ENCODE results near the gene RELL2. TPM values are rescaled to one million over a fixed set of nuclear protein-coding genes. Genes with fewer than 3 reads are reported as not detected.

Gene RELL2
- total RNA-seq, 2 donors from 2014 or later: 14.6 to 19.5 TPM

DNA sequence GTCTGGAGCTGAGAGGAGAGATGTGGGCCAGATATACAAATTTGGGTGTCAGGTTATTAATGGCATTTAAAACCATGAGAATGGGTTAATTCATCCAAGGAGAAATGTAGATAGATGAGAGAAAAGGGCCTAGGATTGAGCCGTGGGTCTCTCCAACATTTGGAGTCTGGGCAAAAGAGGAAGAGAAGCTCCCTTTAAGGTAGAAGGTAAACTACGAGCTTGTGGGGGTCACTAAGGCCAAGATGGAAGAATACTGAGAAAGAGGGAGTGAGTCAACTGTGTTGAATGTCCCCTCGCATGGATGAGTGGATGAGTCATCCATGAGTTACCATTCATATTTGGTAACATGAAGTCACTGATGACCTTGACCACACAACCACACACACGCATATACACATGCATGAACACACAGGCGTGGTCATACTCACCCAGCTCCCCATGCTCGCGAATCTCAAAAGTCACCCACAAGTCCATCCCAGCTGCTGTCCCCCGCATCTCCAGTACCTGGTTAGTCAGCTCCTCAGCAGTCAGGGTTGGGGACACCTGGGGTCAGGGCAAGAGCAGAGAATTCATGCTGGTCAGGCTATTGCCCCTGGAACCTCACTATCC, 21.2 kb downstream of the RELL2 start:
- Mint-ChIP-seq H3K9me3 (no peaks in the 10 kb centered on the region), H3K4me1 (ENCODE audit: low read depth) (peaks cover 5% of the 10 kb centered on the region), H3K27ac (no peak overlapping the region), H3K27me3 (ENCODE audit: low read depth) (no peaks in the 10 kb centered on the region), H3K36me3 (ENCODE audit: insufficient read depth in 2 of 2) (no peaks in the 10 kb centered on the region), H3K4me3 (no peak overlapping the region)
- DNase-seq (peak; percentile 26 to 40), ATAC-seq (replicated peaks in 1 of 2) (peak; percentile 77 to 87)

GRCh38 chr5:141662028-141662427, 25.2 kb downstream of the RELL2 start:
- no peak overlapping the region for H3K4me3 Mint-ChIP-seq
- H3K27me3 Mint-ChIP-seq (ENCODE audit: low read depth): no peaks in the 10 kb centered on the region
- peaks cover 9% of the 10 kb centered on the region for H3K4me1 Mint-ChIP-seq (ENCODE audit: low read depth)
- H3K27ac Mint-ChIP-seq: no peak overlapping the region
- ATAC-seq (replicated peaks in 1 of 2) (no peak), DNase-seq (no peak)
- H3K9me3 Mint-ChIP-seq: no peaks in the 10 kb centered on the region
- no peaks in the 10 kb centered on the region for H3K36me3 Mint-ChIP-seq (ENCODE audit: insufficient read depth in 2 of 2)

DNA sequence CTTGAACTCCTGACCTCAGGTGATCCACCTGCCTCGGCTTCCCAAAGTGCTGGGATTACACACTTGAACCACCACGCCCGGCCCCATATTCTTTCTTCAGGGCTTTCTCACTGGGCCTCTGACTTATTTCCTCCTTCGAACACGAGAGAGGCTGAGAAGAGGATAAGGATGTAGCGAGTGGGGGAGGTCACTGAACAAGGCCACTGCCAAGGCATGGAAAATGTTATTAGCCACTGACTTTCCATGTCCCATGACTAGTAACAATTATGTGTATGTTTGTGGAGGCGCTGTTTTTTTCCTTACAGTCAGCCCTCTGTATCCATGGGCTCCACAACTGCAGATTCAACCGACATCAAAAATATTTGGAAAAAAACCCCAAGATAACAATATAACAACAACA, 26.7 kb downstream of the RELL2 start:
- Mint-ChIP-seq H3K4me3 (no peak overlapping the region), H3K27ac (no peak overlapping the region), H3K4me1 (ENCODE audit: low read depth) (peaks cover 4% of the 10 kb centered on the region), H3K36me3 (ENCODE audit: insufficient read depth in 2 of 2) (no peaks in the 10 kb centered on the region), H3K27me3 (ENCODE audit: low read depth) (no peaks in the 10 kb centered on the region), H3K9me3 (no peaks in the 10 kb centered on the region)
- no peak for DNase-seq
- ATAC-seq (replicated peaks in 1 of 2): no peak

- peak; percentile 90 for ATAC-seq (replicated peaks in 1 of 2)
- peaks cover 4% of the 10 kb centered on the region for H3K4me1 Mint-ChIP-seq (ENCODE audit: low read depth)
- no peaks in the 10 kb centered on the region for H3K27me3 Mint-ChIP-seq (ENCODE audit: low read depth)
These were observed 28.1 kb downstream of the RELL2 start for GRCh38 chr5:141664733-141665461.

DNA sequence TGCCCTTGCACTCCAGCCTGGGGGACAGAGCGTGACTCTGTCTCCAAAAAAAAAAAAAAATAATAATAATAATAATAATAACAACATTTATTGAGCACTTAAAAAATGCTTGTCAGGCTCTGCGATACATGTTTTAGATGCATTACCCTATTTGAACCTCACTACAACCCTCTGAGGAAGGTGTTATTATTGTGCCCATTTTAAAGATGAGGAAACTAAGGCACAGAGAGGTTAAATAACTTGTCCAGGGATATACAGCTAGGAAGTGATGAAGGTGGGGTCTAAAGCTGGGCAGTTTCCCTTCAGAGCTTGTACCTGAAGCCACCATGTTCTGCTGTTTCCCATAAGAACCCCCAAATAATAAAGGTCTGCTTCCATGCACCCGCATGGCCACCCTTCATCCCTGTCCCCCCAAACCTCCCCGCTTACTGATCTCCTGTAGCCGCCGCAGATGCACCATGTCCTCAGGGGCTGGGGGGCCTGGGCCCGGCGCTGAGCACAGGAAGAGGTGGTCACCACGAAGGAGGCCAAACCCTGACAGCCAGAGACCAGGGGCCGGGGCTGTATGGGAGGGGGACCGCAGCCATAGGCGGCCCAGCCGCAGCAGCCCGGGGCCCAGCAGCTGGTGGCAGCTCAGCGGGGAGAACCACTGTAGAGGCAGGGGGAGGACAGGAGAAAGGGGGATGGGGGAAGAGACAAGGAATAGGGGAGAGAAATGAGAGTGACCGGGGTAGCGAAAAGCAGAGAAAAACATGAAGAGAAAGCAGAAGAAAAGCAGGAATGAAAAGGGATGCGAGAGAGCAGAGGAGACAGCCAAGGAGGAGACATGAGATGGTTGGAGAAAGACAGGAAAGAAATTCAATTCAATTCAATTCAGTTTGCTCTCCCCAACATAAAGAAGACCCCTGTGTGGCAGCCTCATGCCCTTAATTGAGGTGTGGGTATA, 29.5 kb downstream of the RELL2 start:
- H3K9me3 Mint-ChIP-seq: no peaks in the 10 kb centered on the region
- H3K4me3 Mint-ChIP-seq: no peak overlapping the region
- no peak for ATAC-seq (replicated peaks in 1 of 2)
- DNase-seq: no peak
- H3K27me3 Mint-ChIP-seq (ENCODE audit: low read depth): no peaks in the 10 kb centered on the region
- no peaks in the 10 kb centered on the region for H3K36me3 Mint-ChIP-seq (ENCODE audit: insufficient read depth in 2 of 2)
- H3K4me1 Mint-ChIP-seq (ENCODE audit: low read depth): peaks cover 4% of the 10 kb centered on the region
- H3K27ac Mint-ChIP-seq: no peak overlapping the region

More at GRCh38 chr5:141664733-141665461, 28.1 kb downstream of the RELL2 start:
- Mint-ChIP-seq H3K9me3 (no peaks in the 10 kb centered on the region), H3K27ac (no peak overlapping the region), H3K4me3 (no peak overlapping the region), H3K36me3 (ENCODE audit: insufficient read depth in 2 of 2) (no peaks in the 10 kb centered on the region)
- peak; percentile 72 to 79 for DNase-seq

GRCh38 chr5:141668601-141669265, 31.9 kb downstream of the RELL2 start:
- no peak for DNase-seq
- Mint-ChIP-seq H3K4me3 (no peak overlapping the region), H3K36me3 (ENCODE audit: insufficient read depth in 2 of 2) (no peaks in the 10 kb centered on the region), H3K27ac (no peak overlapping the region), H3K4me1 (ENCODE audit: low read depth) (peaks cover 4% of the 10 kb centered on the region), H3K9me3 (no peaks in the 10 kb centered on the region), H3K27me3 (ENCODE audit: low read depth) (no peaks in the 10 kb centered on the region)
- no peak for ATAC-seq (replicated peaks in 1 of 2)

DNA sequence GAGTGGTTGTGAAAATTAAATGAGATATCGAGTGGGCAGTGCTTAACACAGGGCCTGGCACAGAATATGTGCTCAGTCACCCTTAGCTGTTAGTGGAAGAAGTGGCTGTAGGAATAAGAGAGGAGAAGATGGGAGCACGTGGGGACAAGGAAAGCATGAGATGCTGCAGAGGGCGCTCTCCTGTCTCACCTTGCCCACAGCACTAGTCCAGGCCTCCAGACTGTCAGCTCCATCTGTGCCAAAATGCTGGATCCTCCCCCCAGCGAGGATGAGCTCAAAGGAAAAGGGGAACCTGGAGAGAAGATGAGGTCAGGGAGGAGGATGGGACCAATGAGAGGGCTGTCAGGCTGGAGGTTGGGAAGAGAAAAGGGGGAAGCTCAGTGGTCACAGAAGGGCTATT, 32.7 kb downstream of the RELL2 start:
- Mint-ChIP-seq H3K9me3 (no peaks in the 10 kb centered on the region), H3K27ac (no peak overlapping the region), H3K4me1 (ENCODE audit: low read depth) (peaks cover 4% of the 10 kb centered on the region), H3K36me3 (ENCODE audit: insufficient read depth in 2 of 2) (no peaks in the 10 kb centered on the region), H3K4me3 (no peak overlapping the region), H3K27me3 (ENCODE audit: low read depth) (no peaks in the 10 kb centered on the region)
- ATAC-seq (replicated peaks in 1 of 2) (no peak), DNase-seq (no peak)

- no peak overlapping the region for H3K27ac Mint-ChIP-seq
- no peaks in the 10 kb centered on the region for H3K9me3 Mint-ChIP-seq
- H3K4me1 Mint-ChIP-seq (ENCODE audit: low read depth): no peaks in the 10 kb centered on the region
These were observed 35.5 kb downstream of the RELL2 start for GRCh38 chr5:141672071-141672840.

DNA sequence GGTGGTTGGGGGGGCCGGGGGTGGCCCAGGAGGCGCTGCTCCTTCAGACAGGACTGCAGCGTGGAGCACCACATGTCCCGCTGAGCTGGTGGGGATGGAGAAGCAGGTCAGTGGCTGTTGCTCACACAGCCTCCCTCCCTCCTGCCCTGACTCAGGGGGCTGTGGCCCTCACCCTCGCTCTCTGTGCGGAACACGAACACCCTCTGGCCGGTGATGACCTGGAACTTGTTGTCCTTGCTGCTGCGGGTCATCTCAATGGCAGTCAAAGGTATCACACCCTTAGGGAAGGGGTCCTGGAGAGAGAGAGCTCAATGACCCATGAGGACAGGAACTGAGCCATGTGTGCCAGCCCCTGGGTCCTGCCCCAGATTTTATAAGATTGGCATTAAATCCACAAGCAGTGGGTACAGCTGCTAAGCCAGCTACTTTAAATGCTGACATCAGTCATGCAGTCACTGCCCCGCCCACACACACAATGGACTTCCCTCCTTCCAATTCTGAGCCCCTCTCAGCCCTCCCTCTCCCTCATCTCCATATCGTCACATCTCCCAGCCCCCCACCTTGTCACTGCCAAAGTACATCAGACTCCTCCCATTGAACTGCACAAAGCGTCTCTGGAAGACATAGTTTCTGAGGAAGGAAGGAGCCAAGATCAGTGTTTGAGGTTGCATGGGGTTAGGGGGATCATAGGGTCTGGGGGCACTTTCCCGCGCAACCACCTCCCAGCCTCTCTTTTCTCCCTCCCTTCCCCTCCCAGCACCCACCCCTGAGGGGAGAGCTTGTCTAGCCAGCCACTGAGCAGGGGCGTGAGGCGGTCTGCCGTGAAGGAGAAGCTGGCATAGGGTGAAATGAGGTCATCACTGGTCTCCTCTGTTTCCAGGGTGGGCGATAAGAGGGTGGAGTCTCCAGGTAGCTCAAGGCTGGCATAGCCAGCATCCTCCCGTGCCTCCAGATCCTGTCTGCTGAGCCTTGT, 36.3 kb downstream of the RELL2 start:
- DNase-seq (no peak), ATAC-seq (replicated peaks in 1 of 2) (no peak)
- no peaks in the 10 kb centered on the region for H3K4me1 Mint-ChIP-seq (ENCODE audit: low read depth)
- H3K27ac Mint-ChIP-seq: no peak overlapping the region
- H3K9me3 Mint-ChIP-seq: no peaks in the 10 kb centered on the region
- no peak overlapping the region for H3K4me3 Mint-ChIP-seq
- no peaks in the 10 kb centered on the region for H3K27me3 Mint-ChIP-seq (ENCODE audit: low read depth)
- H3K36me3 Mint-ChIP-seq (ENCODE audit: insufficient read depth in 2 of 2): no peaks in the 10 kb centered on the region

More at GRCh38 chr5:141672071-141672840, 35.5 kb downstream of the RELL2 start:
- no peak for ATAC-seq (replicated peaks in 1 of 2)
- DNase-seq: no peak
- Mint-ChIP-seq H3K4me3 (no peak overlapping the region), H3K27me3 (ENCODE audit: low read depth) (no peaks in the 10 kb centered on the region), H3K36me3 (ENCODE audit: insufficient read depth in 2 of 2) (no peaks in the 10 kb centered on the region)

DNA sequence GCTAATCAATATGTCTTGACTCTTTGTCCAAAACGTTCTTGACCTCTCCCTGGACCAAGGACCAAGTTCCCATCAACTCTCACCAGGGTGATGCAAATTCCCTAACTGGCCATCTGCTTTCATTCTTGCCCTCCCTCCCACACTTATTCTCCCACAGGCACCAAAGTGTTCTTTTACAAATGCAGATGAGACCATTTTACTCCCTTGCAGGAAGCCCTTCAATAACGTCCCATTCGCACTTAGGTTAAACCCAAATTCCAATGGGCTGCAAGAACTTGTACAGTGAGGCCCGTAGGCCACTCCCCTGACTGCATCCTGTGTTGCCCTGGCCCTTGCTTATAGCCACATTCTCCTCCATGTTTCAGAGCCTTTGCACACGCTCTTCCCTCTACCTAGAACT, 38.0 kb downstream of the RELL2 start:
- Mint-ChIP-seq H3K4me3 (no peak overlapping the region), H3K36me3 (ENCODE audit: insufficient read depth in 2 of 2) (no peaks in the 10 kb centered on the region), H3K27me3 (ENCODE audit: low read depth) (no peaks in the 10 kb centered on the region), H3K4me1 (ENCODE audit: low read depth) (no peaks in the 10 kb centered on the region), H3K27ac (no peak overlapping the region), H3K9me3 (no peaks in the 10 kb centered on the region)
- no peak for ATAC-seq (replicated peaks in 1 of 2)
- DNase-seq: no peak

GRCh38 chr5:141675672-141676071, 38.9 kb downstream of the RELL2 start:
- H3K27ac Mint-ChIP-seq: no peak overlapping the region
- H3K4me1 Mint-ChIP-seq (ENCODE audit: low read depth): no peaks in the 10 kb centered on the region
- DNase-seq: no peak
- no peaks in the 10 kb centered on the region for H3K27me3 Mint-ChIP-seq (ENCODE audit: low read depth)
- ATAC-seq (replicated peaks in 1 of 2): no peak
- no peaks in the 10 kb centered on the region for H3K36me3 Mint-ChIP-seq (ENCODE audit: insufficient read depth in 2 of 2)
- H3K9me3 Mint-ChIP-seq: no peaks in the 10 kb centered on the region
- no peak overlapping the region for H3K4me3 Mint-ChIP-seq
